Uterus (tissue), 4 donors: ENCODE results near the gene IL18RAP. TPM values are rescaled to one million over a fixed set of nuclear protein-coding genes. Genes with fewer than 3 reads are reported as not detected.

Experiments
- DNase-seq, 2 donors: peaks; one replicate each; pipeline ENCODE4 v3.0.0-alpha.2; 2019 to 2020
- H3K27ac ChIP-seq, 2 donors: fragments of 200-600 bp; sonication (generic); 1 replicate in 1 of 2; 2 replicates in 1 of 2; pipeline ENCODE4 v1.5.1; 2016 to 2018
- H3K27me3 ChIP-seq, 2 donors: fragments of 200-600 bp; sonication (generic); one replicate each; pipeline ENCODE4 v1.5.1; 2018 to 2019; ENCODE audit warnings: control low read depth in 1 of 2
- H3K36me3 ChIP-seq, 2 donors: fragments of 200-600 bp; sonication (generic); one replicate each; pipeline ENCODE4 v1.5.1; 2019; ENCODE audit warnings: control low read depth in 1 of 2
- H3K4me1 ChIP-seq, 2 donors: fragments of 200-600 bp; sonication (generic); one replicate each; pipeline ENCODE4 v1.5.1; 2018 to 2019; ENCODE audit warnings: control low read depth in 1 of 2
- H3K4me3 ChIP-seq, 2 donors: fragments of 200-600 bp; sonication (generic); 1 replicate in 1 of 2; 2 replicates in 1 of 2; pipeline ENCODE4 v1.5.1; 2018 to 2019; ENCODE audit warnings: mild to moderate bottlenecking in 1 of 2
- H3K9me3 ChIP-seq, 2 donors: fragments of 200-600 bp; sonication (generic); one replicate each; pipeline ENCODE4 v1.5.1; 2019; ENCODE audit warnings: control low read depth in 1 of 2
- CTCF ChIP-seq, 4 experiments: fragments of 200-600 bp in 2 of 4; fragments of 450-650 bp in 2 of 4; sonication (generic) in 2 of 4; IDR thresholded peaks; one replicate each; pipeline ENCODE4 v1.5.1; 2016 to 2019; ENCODE audit warnings: antibody characterized with exemption in 4 of 4, mild to moderate bottlenecking in 2 of 4, moderate library complexity in 1 of 4
- POLR2A ChIP-seq, 2 donors: fragments of 450-650 bp; IDR thresholded peaks; one replicate each; pipeline ENCODE4 v1.6.1; 2016; ENCODE audit warnings: antibody characterized with exemption in 2 of 2, mild to moderate bottlenecking in 1 of 2, moderate library complexity in 1 of 2
- intact Hi-C: fragments of 100-400 bp; cut with DNase I; formaldehyde crosslinking; loops from one replicate; pipeline ENCODE4 v1.15.1; 2023; ENCODE audit warnings: low total_unique reads
- total RNA-seq, 4 donors: library from RNA; depleted of rRNA in 3 of 4; stranded (reverse); fragments of >200 nt in 3 of 4; gene quantifications; one replicate each; pipeline versions ENCODE4 v1.1.0 to v1.2.4, GENCODE V29; 2014 to 2023
- donor health status: DM: yes; HTN: yes; CAD: no.

Gene IL18RAP
- total RNA-seq, 4 donors from 2014 or later = 0.29 to 1.9 (median 0.76) TPM

- Histone ChIP-seq H3K27ac (no peak overlapping the region), H3K4me3 (no peak overlapping the region), H3K36me3 (no peaks in the 10 kb centered on the region), H3K27me3 (no peaks in the 10 kb centered on the region), H3K4me1 (no peaks in the 10 kb centered on the region), H3K9me3 (no peaks in the 10 kb centered on the region)
- intact Hi-C loops = loop anchor here (10.0 kb wide), 1 partner anchor 609 kb away; no protein-coding TSS in a partner anchor
- DNase-seq = no peak
- TF ChIP-seq POLR2A (IDR thresholded peaks at IDR 0.05) = no peak
- TF ChIP-seq CTCF (IDR thresholded peaks at IDR 0.05) = no peak
These were observed 30.5 kb downstream of the IL18RAP start for GRCh38 chr2:102453501-102453900.

GRCh38 chr2:102455061-102455670 is 32.2 kb downstream of the IL18RAP start:
- intact Hi-C loops = loop anchor here (10.0 kb wide), 1 partner anchor 610 kb away; no protein-coding TSS in a partner anchor
- H3K27me3 ChIP-seq = no peaks in the 10 kb centered on the region
- DNase-seq = no peak
- no peak overlapping the region for H3K4me3 ChIP-seq
- no peak overlapping the region for H3K27ac ChIP-seq
- no peaks in the 10 kb centered on the region for H3K9me3 ChIP-seq
- no peaks in the 10 kb centered on the region for H3K4me1 ChIP-seq
- TF ChIP-seq CTCF (IDR thresholded peaks at IDR 0.05) (no peak), POLR2A (IDR thresholded peaks at IDR 0.05) (no peak)
- H3K36me3 ChIP-seq = no peaks in the 10 kb centered on the region

- DNase-seq = no peak
- intact Hi-C loops = no loop called here
These were observed 37.5 kb downstream of the IL18RAP start for GRCh38 chr2:102460467-102460866.

DNA sequence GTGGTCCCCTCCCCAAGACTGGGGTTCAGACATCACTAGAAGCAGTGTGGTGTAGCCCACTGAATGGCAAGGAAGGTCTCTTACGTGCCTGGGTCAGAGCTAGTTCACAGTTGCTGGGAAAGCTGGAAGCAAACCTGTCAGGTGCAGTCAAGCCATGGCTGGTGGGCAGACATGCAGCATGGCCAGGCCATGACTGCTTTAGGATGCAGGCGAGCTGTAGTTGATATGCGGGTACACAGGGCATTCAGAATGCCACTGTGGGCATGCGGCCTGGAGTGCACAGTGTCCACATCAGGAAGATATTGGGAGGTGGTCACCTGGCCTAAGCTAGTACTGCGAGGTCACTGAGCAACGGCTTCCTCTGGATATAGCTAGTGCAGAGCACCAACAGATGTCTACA is 38.2 kb downstream of the IL18RAP start:
- H3K27me3 ChIP-seq = no peaks in the 10 kb centered on the region
- no peak overlapping the region for H3K27ac ChIP-seq
- no peaks in the 10 kb centered on the region for H3K4me1 ChIP-seq
- no peak for TF ChIP-seq CTCF (IDR thresholded peaks at IDR 0.05)
- no peak for TF ChIP-seq POLR2A (IDR thresholded peaks at IDR 0.05)
- H3K36me3 ChIP-seq = no peaks in the 10 kb centered on the region
- intact Hi-C loops = no loop called here
- no peak overlapping the region for H3K4me3 ChIP-seq
- H3K9me3 ChIP-seq = no peaks in the 10 kb centered on the region
- no peak for DNase-seq

More at GRCh38 chr2:102460467-102460866, 37.5 kb downstream of the IL18RAP start:
- no peaks in the 10 kb centered on the region for H3K9me3 ChIP-seq
- no peak overlapping the region for H3K27ac ChIP-seq
- H3K36me3 ChIP-seq = no peaks in the 10 kb centered on the region
- no peaks in the 10 kb centered on the region for H3K4me1 ChIP-seq
- no peak overlapping the region for H3K4me3 ChIP-seq
- no peaks in the 10 kb centered on the region for H3K27me3 ChIP-seq
- TF ChIP-seq POLR2A (IDR thresholded peaks at IDR 0.05) = no peak
- no peak for TF ChIP-seq CTCF (IDR thresholded peaks at IDR 0.05)

DNA sequence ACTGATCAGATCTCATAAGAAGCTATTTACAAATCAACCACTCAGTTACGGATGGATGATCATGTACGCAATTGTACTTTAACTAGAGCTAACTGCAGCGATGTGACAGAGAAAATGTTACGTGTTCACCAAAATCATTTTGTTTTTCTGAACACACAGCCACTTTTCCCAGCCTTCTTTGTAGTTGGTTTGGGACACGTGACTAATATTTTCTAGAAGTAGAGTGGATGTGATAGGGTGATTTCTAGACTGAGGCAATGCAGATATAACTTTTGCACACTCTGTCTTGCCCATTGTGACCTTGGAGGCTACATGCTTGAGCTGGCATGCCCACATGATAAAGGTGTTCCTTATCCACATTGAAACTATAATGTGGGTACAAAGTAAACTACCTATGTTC is 40.2 kb downstream of the IL18RAP start:
- no peak for DNase-seq
- intact Hi-C loops = no loop called here
- TF ChIP-seq POLR2A (IDR thresholded peaks at IDR 0.05) (no peak), CTCF (IDR thresholded peaks at IDR 0.05) (no peak)
- Histone ChIP-seq H3K4me3 (no peak overlapping the region), H3K27me3 (no peaks in the 10 kb centered on the region), H3K9me3 (no peaks in the 10 kb centered on the region), H3K36me3 (no peaks in the 10 kb centered on the region), H3K4me1 (no peaks in the 10 kb centered on the region), H3K27ac (no peak overlapping the region)
